ENCODE results near the gene EMILIN1. TPM values are rescaled to one million over a fixed set of nuclear protein-coding genes. Genes with fewer than 3 reads are reported as not detected.
A peak's percentile ranks its signal among the peaks of the same experiment; 100 is the strongest.

The EMILIN1 gene
- total and polyA plus RNA-seq, 10 of the 15 experiments (the other 5 are each of a cell fraction or from before 2014, with no cell fraction given): 0.01 to 2.3 (median 1.2) TPM; not detected in 2

DNA sequence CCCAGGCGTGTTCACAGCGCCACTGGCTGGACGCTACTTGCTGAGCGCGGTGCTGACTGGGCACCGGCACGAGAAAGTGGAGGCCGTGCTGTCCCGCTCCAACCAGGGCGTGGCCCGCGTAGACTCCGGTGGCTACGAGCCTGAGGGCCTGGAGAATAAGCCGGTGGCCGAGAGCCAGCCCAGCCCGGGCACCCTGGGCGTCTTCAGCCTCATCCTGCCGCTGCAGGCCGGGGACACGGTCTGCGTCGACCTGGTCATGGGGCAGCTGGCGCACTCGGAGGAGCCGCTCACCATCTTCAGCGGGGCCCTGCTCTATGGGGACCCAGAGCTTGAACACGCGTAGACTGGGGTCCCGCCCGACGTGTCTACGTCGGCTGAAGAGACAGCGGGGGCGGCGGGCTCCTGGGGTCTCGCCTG is 7.3 kb downstream of the EMILIN1 start (continued):
- TF ChIP-seq, protein P1, sequence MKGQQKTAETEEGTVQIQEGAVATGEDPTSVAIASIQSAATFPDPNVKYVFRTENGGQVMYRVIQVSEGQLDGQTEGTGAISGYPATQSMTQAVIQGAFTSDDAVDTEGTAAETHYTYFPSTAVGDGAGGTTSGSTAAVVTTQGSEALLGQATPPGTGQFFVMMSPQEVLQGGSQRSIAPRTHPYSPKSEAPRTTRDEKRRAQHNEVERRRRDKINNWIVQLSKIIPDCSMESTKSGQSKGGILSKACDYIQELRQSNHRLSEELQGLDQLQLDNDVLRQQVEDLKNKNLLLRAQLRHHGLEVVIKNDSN (IDR thresholded peaks at IDR 0.05; ENCODE audit: borderline replicate concordance, extremely low read length, insufficient read depth, low read depth, low read length): no peak
- TF ChIP-seq, protein P2, sequence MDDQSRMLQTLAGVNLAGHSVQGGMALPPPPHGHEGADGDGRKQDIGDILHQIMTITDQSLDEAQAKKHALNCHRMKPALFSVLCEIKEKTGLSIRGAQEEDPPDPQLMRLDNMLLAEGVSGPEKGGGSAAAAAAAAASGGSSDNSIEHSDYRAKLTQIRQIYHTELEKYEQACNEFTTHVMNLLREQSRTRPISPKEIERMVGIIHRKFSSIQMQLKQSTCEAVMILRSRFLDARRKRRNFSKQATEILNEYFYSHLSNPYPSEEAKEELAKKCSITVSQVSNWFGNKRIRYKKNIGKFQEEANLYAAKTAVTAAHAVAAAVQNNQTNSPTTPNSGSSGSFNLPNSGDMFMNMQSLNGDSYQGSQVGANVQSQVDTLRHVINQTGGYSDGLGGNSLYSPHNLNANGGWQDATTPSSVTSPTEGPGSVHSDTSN (IDR thresholded peaks at IDR 0.05; ENCODE audit: insufficient replicate concordance, low read depth, low read length): no peak
- TF ChIP-seq MTA2 (IDR thresholded peaks at IDR 0.05; ENCODE audit: low read depth): no peak
- no peak for TF ChIP-seq HDAC6 (IDR thresholded peaks at IDR 0.05; ENCODE audit: unreplicated experiment)
- TF ChIP-seq, protein P3, sequence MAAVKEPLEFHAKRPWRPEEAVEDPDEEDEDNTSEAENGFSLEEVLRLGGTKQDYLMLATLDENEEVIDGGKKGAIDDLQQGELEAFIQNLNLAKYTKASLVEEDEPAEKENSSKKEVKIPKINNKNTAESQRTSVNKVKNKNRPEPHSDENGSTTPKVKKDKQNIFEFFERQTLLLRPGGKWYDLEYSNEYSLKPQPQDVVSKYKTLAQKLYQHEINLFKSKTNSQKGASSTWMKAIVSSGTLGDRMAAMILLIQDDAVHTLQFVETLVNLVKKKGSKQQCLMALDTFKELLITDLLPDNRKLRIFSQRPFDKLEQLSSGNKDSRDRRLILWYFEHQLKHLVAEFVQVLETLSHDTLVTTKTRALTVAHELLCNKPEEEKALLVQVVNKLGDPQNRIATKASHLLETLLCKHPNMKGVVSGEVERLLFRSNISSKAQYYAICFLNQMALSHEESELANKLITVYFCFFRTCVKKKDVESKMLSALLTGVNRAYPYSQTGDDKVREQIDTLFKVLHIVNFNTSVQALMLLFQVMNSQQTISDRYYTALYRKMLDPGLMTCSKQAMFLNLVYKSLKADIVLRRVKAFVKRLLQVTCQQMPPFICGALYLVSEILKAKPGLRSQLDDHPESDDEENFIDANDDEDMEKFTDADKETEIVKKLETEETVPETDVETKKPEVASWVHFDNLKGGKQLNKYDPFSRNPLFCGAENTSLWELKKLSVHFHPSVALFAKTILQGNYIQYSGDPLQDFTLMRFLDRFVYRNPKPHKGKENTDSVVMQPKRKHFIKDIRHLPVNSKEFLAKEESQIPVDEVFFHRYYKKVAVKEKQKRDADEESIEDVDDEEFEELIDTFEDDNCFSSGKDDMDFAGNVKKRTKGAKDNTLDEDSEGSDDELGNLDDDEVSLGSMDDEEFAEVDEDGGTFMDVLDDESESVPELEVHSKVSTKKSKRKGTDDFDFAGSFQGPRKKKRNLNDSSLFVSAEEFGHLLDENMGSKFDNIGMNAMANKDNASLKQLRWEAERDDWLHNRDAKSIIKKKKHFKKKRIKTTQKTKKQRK (IDR thresholded peaks at IDR 0.05; ENCODE audit: low read depth, low read length): no peak
- no peak for TF ChIP-seq CHD2 (IDR thresholded peaks at IDR 0.05; ENCODE audit: borderline replicate concordance, low read depth, low read length)
- TF ChIP-seq EP300 (IDR thresholded peaks at IDR 0.05; ENCODE audit: borderline replicate concordance in 1 of 2, control insufficient read depth in 1 of 2, low read depth in 2 of 2, low read length in 2 of 2): no peak
- TF ChIP-seq, protein P4, sequence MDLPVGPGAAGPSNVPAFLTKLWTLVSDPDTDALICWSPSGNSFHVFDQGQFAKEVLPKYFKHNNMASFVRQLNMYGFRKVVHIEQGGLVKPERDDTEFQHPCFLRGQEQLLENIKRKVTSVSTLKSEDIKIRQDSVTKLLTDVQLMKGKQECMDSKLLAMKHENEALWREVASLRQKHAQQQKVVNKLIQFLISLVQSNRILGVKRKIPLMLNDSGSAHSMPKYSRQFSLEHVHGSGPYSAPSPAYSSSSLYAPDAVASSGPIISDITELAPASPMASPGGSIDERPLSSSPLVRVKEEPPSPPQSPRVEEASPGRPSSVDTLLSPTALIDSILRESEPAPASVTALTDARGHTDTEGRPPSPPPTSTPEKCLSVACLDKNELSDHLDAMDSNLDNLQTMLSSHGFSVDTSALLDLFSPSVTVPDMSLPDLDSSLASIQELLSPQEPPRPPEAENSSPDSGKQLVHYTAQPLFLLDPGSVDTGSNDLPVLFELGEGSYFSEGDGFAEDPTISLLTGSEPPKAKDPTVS (IDR thresholded peaks at IDR 0.05; ENCODE audit: low read depth, low read length): no peak
- no peak for TF ChIP-seq HDGF (IDR thresholded peaks at IDR 0.05)
- 0 out of 2 replicates have a peak, but pooled peaks have one; percentile 11 for TF ChIP-seq CREM (IDR thresholded peaks at IDR 0.05; ENCODE audit: low read depth)
- TF ChIP-seq, protein P5, sequence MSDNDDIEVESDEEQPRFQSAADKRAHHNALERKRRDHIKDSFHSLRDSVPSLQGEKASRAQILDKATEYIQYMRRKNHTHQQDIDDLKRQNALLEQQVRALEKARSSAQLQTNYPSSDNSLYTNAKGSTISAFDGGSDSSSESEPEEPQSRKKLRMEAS (IDR thresholded peaks at IDR 0.05; ENCODE audit: low read depth, low read length): no peak
- TF ChIP-seq, protein P6, sequence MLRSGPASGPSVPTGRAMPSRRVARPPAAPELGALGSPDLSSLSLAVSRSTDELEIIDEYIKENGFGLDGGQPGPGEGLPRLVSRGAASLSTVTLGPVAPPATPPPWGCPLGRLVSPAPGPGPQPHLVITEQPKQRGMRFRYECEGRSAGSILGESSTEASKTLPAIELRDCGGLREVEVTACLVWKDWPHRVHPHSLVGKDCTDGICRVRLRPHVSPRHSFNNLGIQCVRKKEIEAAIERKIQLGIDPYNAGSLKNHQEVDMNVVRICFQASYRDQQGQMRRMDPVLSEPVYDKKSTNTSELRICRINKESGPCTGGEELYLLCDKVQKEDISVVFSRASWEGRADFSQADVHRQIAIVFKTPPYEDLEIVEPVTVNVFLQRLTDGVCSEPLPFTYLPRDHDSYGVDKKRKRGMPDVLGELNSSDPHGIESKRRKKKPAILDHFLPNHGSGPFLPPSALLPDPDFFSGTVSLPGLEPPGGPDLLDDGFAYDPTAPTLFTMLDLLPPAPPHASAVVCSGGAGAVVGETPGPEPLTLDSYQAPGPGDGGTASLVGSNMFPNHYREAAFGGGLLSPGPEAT (IDR thresholded peaks at IDR 0.05; ENCODE audit: low read depth): no peak
- TF ChIP-seq TCF7 (IDR thresholded peaks at IDR 0.05; ENCODE audit: borderline replicate concordance): no peak
- TF ChIP-seq SMC3 (IDR thresholded peaks at IDR 0.05; ENCODE audit: borderline replicate concordance, low read length): 0 out of 2 replicates have a peak, but pooled peaks have one; percentile 21
- TF ChIP-seq RFX5 (IDR thresholded peaks at IDR 0.05; ENCODE audit: low read depth, low read length): no peak
- TF ChIP-seq, protein P7, sequence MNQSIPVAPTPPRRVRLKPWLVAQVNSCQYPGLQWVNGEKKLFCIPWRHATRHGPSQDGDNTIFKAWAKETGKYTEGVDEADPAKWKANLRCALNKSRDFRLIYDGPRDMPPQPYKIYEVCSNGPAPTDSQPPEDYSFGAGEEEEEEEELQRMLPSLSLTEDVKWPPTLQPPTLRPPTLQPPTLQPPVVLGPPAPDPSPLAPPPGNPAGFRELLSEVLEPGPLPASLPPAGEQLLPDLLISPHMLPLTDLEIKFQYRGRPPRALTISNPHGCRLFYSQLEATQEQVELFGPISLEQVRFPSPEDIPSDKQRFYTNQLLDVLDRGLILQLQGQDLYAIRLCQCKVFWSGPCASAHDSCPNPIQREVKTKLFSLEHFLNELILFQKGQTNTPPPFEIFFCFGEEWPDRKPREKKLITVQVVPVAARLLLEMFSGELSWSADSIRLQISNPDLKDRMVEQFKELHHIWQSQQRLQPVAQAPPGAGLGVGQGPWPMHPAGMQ (IDR thresholded peaks at IDR 0.05; ENCODE audit: borderline replicate concordance): no peak
- TF ChIP-seq MXI1 (IDR thresholded peaks at IDR 0.05; ENCODE audit: low read depth, low read length): peak; percentile 6; the same call in 1 of the 2 replicates
- peak; percentile 14; the same call in 1 of the 2 replicates for TF ChIP-seq BACH1 (IDR thresholded peaks at IDR 0.05; ENCODE audit: borderline replicate concordance)

All from GM12878 (cell line).